H9 (cell line): Measurements from ENCODE around the gene CCM2L. TPM values are rescaled to one million over a fixed set of nuclear protein-coding genes. Genes with fewer than 3 reads are reported as not detected.

Experiments used
- DNase-seq: peaks from one replicate; pipeline ENCODE4 v3.0.0-alpha.2; 2017
- H2AFZ ChIP-seq: one replicate; pipeline ENCODE4 v1.6.1; 2013; ENCODE audit warnings: mild to moderate bottlenecking, low read length, control low read depth, moderate library complexity
- H2AK5ac ChIP-seq: 2 replicates; pipeline ENCODE4 v1.6.1; 2013; ENCODE audit warnings: low read length, control low read depth, mixed read lengths; ENCODE audit not compliant: insufficient read length
- H2BK120ac ChIP-seq: one replicate; pipeline ENCODE4 v1.6.1; 2013; ENCODE audit warnings: low read depth, mild to moderate bottlenecking, low read length, control low read depth, inconsistent platforms; ENCODE audit not compliant: poor library complexity, severe bottlenecking
- H2BK12ac ChIP-seq: 2 replicates; pipeline ENCODE4 v1.6.1; 2013; ENCODE audit warnings: low read length, control low read depth, mixed read lengths, low read depth; ENCODE audit not compliant: insufficient read length
- H2BK15ac ChIP-seq: 2 replicates; pipeline ENCODE4 v1.6.1; 2013; ENCODE audit warnings: low read depth, low read length, control low read depth
- H2BK20ac ChIP-seq: one replicate; pipeline ENCODE4 v1.6.1; 2013; ENCODE audit warnings: low read depth, mild to moderate bottlenecking, low read length, control low read depth, inconsistent platforms; ENCODE audit not compliant: poor library complexity, severe bottlenecking
- H2BK5ac ChIP-seq: 2 replicates; pipeline ENCODE4 v1.6.1; 2013; ENCODE audit warnings: low read length, control low read depth, mixed read lengths; ENCODE audit not compliant: insufficient read length
- H3K14ac ChIP-seq: 2 replicates; pipeline ENCODE4 v1.6.1; 2013; ENCODE audit warnings: low read length, control low read depth; ENCODE audit not compliant: insufficient read depth
- H3K18ac ChIP-seq: 2 replicates; pipeline ENCODE4 v1.6.1; 2013; ENCODE audit warnings: low read depth, mild to moderate bottlenecking, mixed read lengths, low read length, control low read depth; ENCODE audit not compliant: insufficient read length
- H3K23ac ChIP-seq: 2 replicates; pipeline ENCODE4 v1.6.1; 2013; ENCODE audit warnings: low read length, control low read depth, mixed read lengths, low read depth; ENCODE audit not compliant: insufficient read length
- H3K23me2 ChIP-seq: 2 replicates; pipeline ENCODE4 v1.6.1; 2013; ENCODE audit warnings: low read depth, mild to moderate bottlenecking, mixed read lengths, low read length, control low read depth; ENCODE audit not compliant: insufficient read length, poor library complexity, severe bottlenecking
- H3K27ac ChIP-seq: 2 replicates; pipeline ENCODE4 v1.5.1; 2013; ENCODE audit warnings: low read length, control low read depth, mixed read lengths, low read depth; ENCODE audit not compliant: insufficient read length
- H3K27me3 ChIP-seq: 2 replicates; pipeline ENCODE4 v1.6.1; 2013; ENCODE audit warnings: low read length, control low read depth, inconsistent platforms; ENCODE audit not compliant: insufficient read depth
- H3K4ac ChIP-seq: 2 replicates; pipeline ENCODE4 v1.6.1; 2013; ENCODE audit warnings: low read depth, mild to moderate bottlenecking, control low read depth, inconsistent platforms, low read length, moderate library complexity
- H3K4me1 ChIP-seq: 2 replicates; pipeline ENCODE4 v1.6.1; 2013; ENCODE audit warnings: low read length, control low read depth, inconsistent platforms; ENCODE audit not compliant: insufficient read depth
- H3K4me2 ChIP-seq: 2 replicates; pipeline ENCODE4 v1.6.1; 2013; ENCODE audit warnings: low read length, control low read depth, mixed read lengths; ENCODE audit not compliant: insufficient read length, insufficient read depth
- H3K56ac ChIP-seq: 2 replicates; pipeline ENCODE4 v1.6.1; 2013; ENCODE audit warnings: low read depth, mild to moderate bottlenecking, mixed read lengths, low read length, control low read depth; ENCODE audit not compliant: insufficient read length
- H3K79me1 ChIP-seq: 2 replicates; pipeline ENCODE4 v1.6.1; 2013; ENCODE audit warnings: low read depth, mild to moderate bottlenecking, moderate library complexity, low read length, control low read depth, inconsistent platforms; ENCODE audit not compliant: insufficient read depth, poor library complexity, severe bottlenecking
- H3K79me2 ChIP-seq: 2 replicates; pipeline ENCODE4 v1.6.1; 2013; ENCODE audit warnings: low read length, control low read depth, inconsistent platforms; ENCODE audit not compliant: insufficient read depth
- H3K9ac ChIP-seq: 2 replicates; pipeline ENCODE4 v1.6.1; 2013; ENCODE audit warnings: low read length, control low read depth, mixed read lengths; ENCODE audit not compliant: insufficient read length; ENCODE audit errors: extremely low read depth
- H3K9me3 ChIP-seq: one replicate; pipeline ENCODE4 v1.6.1; 2013; ENCODE audit warnings: low read depth, low read length, inconsistent platforms; ENCODE audit not compliant: control insufficient read depth
- H3T11ph ChIP-seq: one replicate; pipeline ENCODE4 v1.6.1; 2013; ENCODE audit warnings: mild to moderate bottlenecking, low read length, control low read depth, inconsistent platforms
- H4K20me1 ChIP-seq: one replicate; pipeline ENCODE4 v1.6.1; 2013; ENCODE audit not compliant: control insufficient read depth, insufficient read length, insufficient read depth
- H4K5ac ChIP-seq: 2 replicates; pipeline ENCODE4 v1.6.1; 2013; ENCODE audit warnings: low read depth, mild to moderate bottlenecking, mixed read lengths, low read length, control low read depth; ENCODE audit not compliant: insufficient read length
- H4K8ac ChIP-seq: replicated peaks from 2 replicates; pipeline ENCODE4 v1.6.1; 2013; ENCODE audit warnings: low read length, control low read depth, mixed read lengths, low read depth; ENCODE audit not compliant: insufficient read length
- H4K91ac ChIP-seq: 2 replicates; pipeline ENCODE4 v1.6.1; 2013; ENCODE audit warnings: low read depth, mild to moderate bottlenecking, moderate library complexity, mixed read lengths, low read length, control low read depth; ENCODE audit not compliant: insufficient read length
- H3K27ac Mint-ChIP-seq, 3 experiments: 2 replicates in 2 of 3; 3 replicates in 1 of 3; pipeline ENCODE4 v1.8.0; 2020 to 2021; ENCODE audit warnings: mixed read lengths in 3 of 3, mild to moderate bottlenecking in 1 of 3, moderate library complexity in 1 of 3
- H3K27me3 Mint-ChIP-seq: 2 replicates; pipeline ENCODE4 v1.8.0; 2021; ENCODE audit warnings: low read depth, mild to moderate bottlenecking, moderate library complexity, mixed read lengths
- H3K36me3 Mint-ChIP-seq, 3 experiments: 2 replicates in 2 of 3; 3 replicates in 1 of 3; pipeline ENCODE4 v1.8.0; 2020 to 2021; ENCODE audit warnings: low read depth in 3 of 3, mixed read lengths in 3 of 3; ENCODE audit not compliant: insufficient read depth in 1 of 3
- H3K4me1 Mint-ChIP-seq, 2 experiments: 2 replicates each; pipeline ENCODE4 v1.8.0; 2020; ENCODE audit warnings: mixed read lengths in 2 of 2
- H3K4me3 Mint-ChIP-seq, 2 experiments: 2 replicates in 1 of 2; 3 replicates in 1 of 2; pipeline ENCODE4 v1.8.0; 2020 to 2021; ENCODE audit warnings: mild to moderate bottlenecking in 2 of 2, mixed read lengths in 2 of 2, moderate library complexity in 1 of 2
- H3K9me3 Mint-ChIP-seq, 2 experiments: 2 replicates in 1 of 2; 3 replicates in 1 of 2; pipeline ENCODE4 v1.8.0; 2020; ENCODE audit warnings: mild to moderate bottlenecking in 2 of 2, mixed read lengths in 2 of 2, moderate library complexity in 1 of 2
- WGBS: extraction: QIAGEN DNeasy Blood & Tissue Kit; methylation state at CpG from one replicate; pipeline ENCODE4 v1.1.7; 2013; ENCODE audit warnings: missing lambda C conversion rate, low lambda C conversion rate, mixed read lengths; ENCODE audit not compliant: insufficient read length; ENCODE audit errors: extremely low coverage; 5-methylcytosine and 5-hydroxymethylcytosine counted together
- total RNA-seq: library from RNA; stranded (reverse); gene quantifications from 2 replicates; pipeline ENCODE4 v1.2.1, GENCODE V29; 2021
- TF ChIP-seq, protein P1 (sequence below): fragments of 200-600 bp; sonication (generic); conservative IDR thresholded peaks from 3 replicates; pipeline ENCODE4 v1.8.0; 2021; ENCODE audit warnings: antibody characterized with exemption, mild to moderate bottlenecking

Gene CCM2L
- total RNA-seq, 1 experiment from 2014 or later: 4.6 TPM

DNA sequence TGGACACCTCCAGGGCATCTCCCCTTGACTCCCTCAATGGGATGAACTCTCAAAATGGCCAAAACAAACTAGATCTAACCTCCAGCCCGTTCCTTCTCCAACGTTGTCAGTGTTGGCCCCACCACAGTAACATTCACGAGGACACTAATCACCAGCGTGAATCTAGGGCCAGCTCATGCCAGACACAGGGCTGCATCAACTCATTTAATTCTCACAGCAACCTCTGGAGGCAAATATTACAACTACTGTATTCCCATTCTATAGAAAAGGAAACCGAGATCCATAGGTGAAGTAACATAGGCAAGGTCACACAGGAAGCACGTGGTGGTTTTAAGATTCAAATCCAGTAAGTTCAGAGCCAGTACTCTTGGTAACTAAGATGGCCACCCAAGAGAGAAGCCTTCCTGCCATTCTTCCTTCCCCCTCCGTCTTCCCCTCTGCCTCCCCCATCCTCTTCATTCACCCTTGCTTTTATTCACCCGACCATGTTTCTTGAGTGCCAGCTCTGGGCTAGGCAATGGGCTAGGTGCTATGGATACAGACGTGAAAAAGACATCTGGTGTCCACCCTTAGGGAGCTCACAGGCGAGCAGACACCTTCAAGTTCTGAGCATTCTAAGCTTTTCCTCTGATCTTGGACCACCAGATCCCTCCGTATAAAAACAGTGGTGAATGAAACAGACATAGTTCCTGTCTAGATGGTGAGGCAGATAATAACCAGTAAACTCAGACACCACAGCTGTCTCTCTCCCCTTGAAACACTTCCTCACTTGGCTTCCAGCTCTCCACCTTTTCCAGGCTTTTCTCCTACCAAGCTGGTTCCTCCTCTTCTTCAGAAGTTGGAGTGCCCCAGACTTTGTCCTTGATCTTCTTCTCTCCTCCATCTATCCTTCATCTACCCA is 9.6 kb downstream of the CCM2L start:
- WGBS: no CpG with 5 or more reads among the region's 11 CpGs
- Histone ChIP-seq H4K20me1 (no peaks in the 10 kb centered on the region), H3K27me3 (no peaks in the 10 kb centered on the region), H3K23me2 (peaks cover 7% of the 10 kb centered on the region), H3K18ac (no peak overlapping the region), H2BK120ac (no peak overlapping the region), H3K4me1 (peaks cover 2% of the 10 kb centered on the region; the same call in 1 of the 2 replicates), H3K56ac (no peak overlapping the region), H2BK15ac (no peak overlapping the region), H3K4ac (no peak overlapping the region), H2BK12ac (no peak overlapping the region), H2BK20ac (no peak overlapping the region), H3K79me2 (no peaks in the 10 kb centered on the region), H3K27ac (no peak overlapping the region), H4K91ac (no peak overlapping the region), H3K14ac (no peak overlapping the region), H3T11ph (no peak overlapping the region), H2AK5ac (no peak overlapping the region), H3K79me1 (no peaks in the 10 kb centered on the region), H2AFZ (no peak overlapping the region), H4K5ac (no peak overlapping the region), H3K9me3 (no peaks in the 10 kb centered on the region), H3K4me2 (peak overlapping the region; percentile 45), H3K9ac (no peak overlapping the region), H2BK5ac (no peak overlapping the region), H4K8ac (no peak overlapping the region), H3K23ac (no peak overlapping the region)
- Mint-ChIP-seq H3K4me1 (peaks cover 36% of the 10 kb centered on the region in 2 experiments), H3K36me3 (peaks cover 0 to 6% (median 5%) of the 10 kb centered on the region in 3 experiments; a peak in 4 of 7 replicates), H3K27ac (peak overlapping the region in 1 of 3 experiments; percentile 27; a peak in 2 of 7 replicates), H3K4me3 (peak overlapping the region; percentile 69 to 91), H3K27me3 (peaks cover 42% of the 10 kb centered on the region), H3K9me3 (no peaks in the 10 kb centered on the region)
- no peak for DNase-seq
- TF ChIP-seq, protein P1, sequence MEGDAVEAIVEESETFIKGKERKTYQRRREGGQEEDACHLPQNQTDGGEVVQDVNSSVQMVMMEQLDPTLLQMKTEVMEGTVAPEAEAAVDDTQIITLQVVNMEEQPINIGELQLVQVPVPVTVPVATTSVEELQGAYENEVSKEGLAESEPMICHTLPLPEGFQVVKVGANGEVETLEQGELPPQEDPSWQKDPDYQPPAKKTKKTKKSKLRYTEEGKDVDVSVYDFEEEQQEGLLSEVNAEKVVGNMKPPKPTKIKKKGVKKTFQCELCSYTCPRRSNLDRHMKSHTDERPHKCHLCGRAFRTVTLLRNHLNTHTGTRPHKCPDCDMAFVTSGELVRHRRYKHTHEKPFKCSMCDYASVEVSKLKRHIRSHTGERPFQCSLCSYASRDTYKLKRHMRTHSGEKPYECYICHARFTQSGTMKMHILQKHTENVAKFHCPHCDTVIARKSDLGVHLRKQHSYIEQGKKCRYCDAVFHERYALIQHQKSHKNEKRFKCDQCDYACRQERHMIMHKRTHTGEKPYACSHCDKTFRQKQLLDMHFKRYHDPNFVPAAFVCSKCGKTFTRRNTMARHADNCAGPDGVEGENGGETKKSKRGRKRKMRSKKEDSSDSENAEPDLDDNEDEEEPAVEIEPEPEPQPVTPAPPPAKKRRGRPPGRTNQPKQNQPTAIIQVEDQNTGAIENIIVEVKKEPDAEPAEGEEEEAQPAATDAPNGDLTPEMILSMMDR: no peak
